Liver (tissue), 3 donors: Measurements from ENCODE around the gene GNB1.

Source experiments
- FOXA1 ChIP-seq: IDR thresholded peaks from 2 replicates; pipeline ENCODE4 v1.6.1; 2016; ENCODE audit warnings: antibody characterized with exemption
- GABPA ChIP-seq, 2 donors: IDR thresholded peaks in 1 of 2; conservative IDR thresholded peaks in 1 of 2; 2 replicates each; pipeline ENCODE4 v1.6.1; 2016; ENCODE audit warnings: antibody characterized with exemption in 2 of 2, mild to moderate bottlenecking in 1 of 2, moderate library complexity in 1 of 2
- HNF4A ChIP-seq, 2 donors: conservative IDR thresholded peaks; 2 replicates each; pipeline ENCODE4 v1.6.1; 2016; ENCODE audit warnings: antibody characterized with exemption in 2 of 2, mild to moderate bottlenecking in 2 of 2
- RAD21 ChIP-seq, 2 donors: IDR thresholded peaks; 2 replicates each; pipeline ENCODE4 v1.6.1; 2016; ENCODE audit warnings: antibody characterized with exemption in 2 of 2, mild to moderate bottlenecking in 2 of 2
- RXRA ChIP-seq, 2 donors: IDR thresholded peaks; 2 replicates each; pipeline ENCODE4 v1.6.1; 2017 to 2018; ENCODE audit warnings: antibody characterized with exemption in 2 of 2, mild to moderate bottlenecking in 1 of 2
- SP1 ChIP-seq: IDR thresholded peaks from 2 replicates; pipeline ENCODE4 v1.6.1; 2018; ENCODE audit warnings: antibody characterized with exemption, mild to moderate bottlenecking
- TAF1 ChIP-seq: conservative IDR thresholded peaks from 2 replicates; pipeline ENCODE4 v1.6.1; 2016; ENCODE audit warnings: antibody characterized with exemption, mild to moderate bottlenecking
- YY1 ChIP-seq: IDR thresholded peaks from 2 replicates; pipeline ENCODE4 v1.6.1; 2016; ENCODE audit warnings: antibody characterized with exemption, mild to moderate bottlenecking
- TF ChIP-seq, protein P1 (sequence below): IDR thresholded peaks from 2 replicates; pipeline ENCODE4 v1.6.1; 2016; ENCODE audit warnings: antibody characterized with exemption
- TF ChIP-seq, protein P2 (sequence below): fragments of 150-350 bp; IDR thresholded peaks from 2 replicates; pipeline ENCODE4 v1.5.1; 2017; ENCODE audit warnings: improper control_type of control experiment, low read depth, low read length; ENCODE audit not compliant: missing input control
- TF ChIP-seq, protein P3 (sequence below): IDR thresholded peaks from 2 replicates; pipeline ENCODE4 v1.6.1; 2016; ENCODE audit warnings: antibody characterized with exemption
- TF ChIP-seq, protein P4 (sequence below): IDR thresholded peaks from 2 replicates; pipeline ENCODE4 v1.6.1; 2016; ENCODE audit warnings: antibody characterized with exemption, mild to moderate bottlenecking
- TF ChIP-seq, protein P5 (sequence below): IDR thresholded peaks from 2 replicates; pipeline ENCODE4 v1.6.1; 2016; ENCODE audit warnings: antibody characterized with exemption
- donor health status: healthy.
- donor health status: healthy.

DNA sequence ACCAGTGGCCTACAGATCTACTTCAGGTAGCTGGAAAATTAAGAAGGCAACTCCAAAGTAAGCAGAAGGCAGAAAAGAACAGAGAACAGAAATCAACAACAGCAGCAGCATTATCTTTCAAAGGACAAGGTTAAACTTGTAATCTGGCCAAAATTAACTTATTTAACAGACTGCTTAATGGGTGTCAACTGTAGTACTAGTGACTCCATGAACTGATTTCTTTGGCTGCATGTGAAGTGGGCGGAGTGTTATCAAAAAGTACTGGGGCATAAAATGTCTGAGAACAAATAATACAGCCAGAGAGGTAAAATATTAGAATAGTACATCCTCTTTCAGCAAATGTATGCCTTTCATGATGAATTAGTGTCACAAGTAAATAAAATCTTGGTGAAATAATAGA is 88.0 kb downstream of the GNB1 start:
- TF ChIP-seq, protein P1, sequence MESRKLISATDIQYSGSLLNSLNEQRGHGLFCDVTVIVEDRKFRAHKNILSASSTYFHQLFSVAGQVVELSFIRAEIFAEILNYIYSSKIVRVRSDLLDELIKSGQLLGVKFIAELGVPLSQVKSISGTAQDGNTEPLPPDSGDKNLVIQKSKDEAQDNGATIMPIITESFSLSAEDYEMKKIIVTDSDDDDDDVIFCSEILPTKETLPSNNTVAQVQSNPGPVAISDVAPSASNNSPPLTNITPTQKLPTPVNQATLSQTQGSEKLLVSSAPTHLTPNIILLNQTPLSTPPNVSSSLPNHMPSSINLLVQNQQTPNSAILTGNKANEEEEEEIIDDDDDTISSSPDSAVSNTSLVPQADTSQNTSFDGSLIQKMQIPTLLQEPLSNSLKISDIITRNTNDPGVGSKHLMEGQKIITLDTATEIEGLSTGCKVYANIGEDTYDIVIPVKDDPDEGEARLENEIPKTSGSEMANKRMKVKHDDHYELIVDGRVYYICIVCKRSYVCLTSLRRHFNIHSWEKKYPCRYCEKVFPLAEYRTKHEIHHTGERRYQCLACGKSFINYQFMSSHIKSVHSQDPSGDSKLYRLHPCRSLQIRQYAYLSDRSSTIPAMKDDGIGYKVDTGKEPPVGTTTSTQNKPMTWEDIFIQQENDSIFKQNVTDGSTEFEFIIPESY, result no peak
- TF ChIP-seq TAF1 (no peak), FOXA1 (no peak), GABPA (IDR thresholded peaks at IDR 0.05 in 1 of 2, conservative IDR thresholded peaks at IDR 0.05 in 1 of 2) (no peak), YY1 (no peak), RXRA (IDR thresholded peaks at IDR 0.05) (no peak), HNF4A (conservative IDR thresholded peaks at IDR 0.05) (no peak), RAD21 (IDR thresholded peaks at IDR 0.05) (no peak), SP1 (no peak)
- TF ChIP-seq, protein P2, sequence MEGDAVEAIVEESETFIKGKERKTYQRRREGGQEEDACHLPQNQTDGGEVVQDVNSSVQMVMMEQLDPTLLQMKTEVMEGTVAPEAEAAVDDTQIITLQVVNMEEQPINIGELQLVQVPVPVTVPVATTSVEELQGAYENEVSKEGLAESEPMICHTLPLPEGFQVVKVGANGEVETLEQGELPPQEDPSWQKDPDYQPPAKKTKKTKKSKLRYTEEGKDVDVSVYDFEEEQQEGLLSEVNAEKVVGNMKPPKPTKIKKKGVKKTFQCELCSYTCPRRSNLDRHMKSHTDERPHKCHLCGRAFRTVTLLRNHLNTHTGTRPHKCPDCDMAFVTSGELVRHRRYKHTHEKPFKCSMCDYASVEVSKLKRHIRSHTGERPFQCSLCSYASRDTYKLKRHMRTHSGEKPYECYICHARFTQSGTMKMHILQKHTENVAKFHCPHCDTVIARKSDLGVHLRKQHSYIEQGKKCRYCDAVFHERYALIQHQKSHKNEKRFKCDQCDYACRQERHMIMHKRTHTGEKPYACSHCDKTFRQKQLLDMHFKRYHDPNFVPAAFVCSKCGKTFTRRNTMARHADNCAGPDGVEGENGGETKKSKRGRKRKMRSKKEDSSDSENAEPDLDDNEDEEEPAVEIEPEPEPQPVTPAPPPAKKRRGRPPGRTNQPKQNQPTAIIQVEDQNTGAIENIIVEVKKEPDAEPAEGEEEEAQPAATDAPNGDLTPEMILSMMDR, result no peak
- TF ChIP-seq, protein P3, sequence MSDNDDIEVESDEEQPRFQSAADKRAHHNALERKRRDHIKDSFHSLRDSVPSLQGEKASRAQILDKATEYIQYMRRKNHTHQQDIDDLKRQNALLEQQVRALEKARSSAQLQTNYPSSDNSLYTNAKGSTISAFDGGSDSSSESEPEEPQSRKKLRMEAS, result no peak
- TF ChIP-seq, protein P4, sequence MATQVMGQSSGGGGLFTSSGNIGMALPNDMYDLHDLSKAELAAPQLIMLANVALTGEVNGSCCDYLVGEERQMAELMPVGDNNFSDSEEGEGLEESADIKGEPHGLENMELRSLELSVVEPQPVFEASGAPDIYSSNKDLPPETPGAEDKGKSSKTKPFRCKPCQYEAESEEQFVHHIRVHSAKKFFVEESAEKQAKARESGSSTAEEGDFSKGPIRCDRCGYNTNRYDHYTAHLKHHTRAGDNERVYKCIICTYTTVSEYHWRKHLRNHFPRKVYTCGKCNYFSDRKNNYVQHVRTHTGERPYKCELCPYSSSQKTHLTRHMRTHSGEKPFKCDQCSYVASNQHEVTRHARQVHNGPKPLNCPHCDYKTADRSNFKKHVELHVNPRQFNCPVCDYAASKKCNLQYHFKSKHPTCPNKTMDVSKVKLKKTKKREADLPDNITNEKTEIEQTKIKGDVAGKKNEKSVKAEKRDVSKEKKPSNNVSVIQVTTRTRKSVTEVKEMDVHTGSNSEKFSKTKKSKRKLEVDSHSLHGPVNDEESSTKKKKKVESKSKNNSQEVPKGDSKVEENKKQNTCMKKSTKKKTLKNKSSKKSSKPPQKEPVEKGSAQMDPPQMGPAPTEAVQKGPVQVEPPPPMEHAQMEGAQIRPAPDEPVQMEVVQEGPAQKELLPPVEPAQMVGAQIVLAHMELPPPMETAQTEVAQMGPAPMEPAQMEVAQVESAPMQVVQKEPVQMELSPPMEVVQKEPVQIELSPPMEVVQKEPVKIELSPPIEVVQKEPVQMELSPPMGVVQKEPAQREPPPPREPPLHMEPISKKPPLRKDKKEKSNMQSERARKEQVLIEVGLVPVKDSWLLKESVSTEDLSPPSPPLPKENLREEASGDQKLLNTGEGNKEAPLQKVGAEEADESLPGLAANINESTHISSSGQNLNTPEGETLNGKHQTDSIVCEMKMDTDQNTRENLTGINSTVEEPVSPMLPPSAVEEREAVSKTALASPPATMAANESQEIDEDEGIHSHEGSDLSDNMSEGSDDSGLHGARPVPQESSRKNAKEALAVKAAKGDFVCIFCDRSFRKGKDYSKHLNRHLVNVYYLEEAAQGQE, result no peak
- TF ChIP-seq, protein P5, sequence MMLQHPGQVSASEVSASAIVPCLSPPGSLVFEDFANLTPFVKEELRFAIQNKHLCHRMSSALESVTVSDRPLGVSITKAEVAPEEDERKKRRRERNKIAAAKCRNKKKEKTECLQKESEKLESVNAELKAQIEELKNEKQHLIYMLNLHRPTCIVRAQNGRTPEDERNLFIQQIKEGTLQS, result no peak
